IMR-90 (cell line): ENCODE results near the gene DPP6. TPM values are rescaled to one million over a fixed set of nuclear protein-coding genes. Genes with fewer than 3 reads are reported as not detected.

Experiments used
- ATAC-seq: fragments of 200-7000 bp; cut with Tn5 transposase; 2 replicates; pipeline ENCODE4 v1.9.1; 2020; ENCODE audit warnings: low read depth, mild to moderate bottlenecking, moderate library complexity
- BruUV-seq: library from RNA; stranded (reverse); fragments of 400-500 nt; replicated peaks from 2 replicates; lab custom pipeline; 2021; lab: Mats Ljungman, UMichigan
- CTCF ChIA-PET: fragments of 300-600 bp; formaldehyde crosslinking; extraction: SDS; loops from one replicate; lab custom pipeline; 2021; ENCODE audit warnings: antibody characterized with exemption; lab: Yijun Ruan, JAX
- POLR2A ChIA-PET: fragments of 300-600 bp; sonication (Branson Sonifier 250); formaldehyde crosslinking; loops from one replicate; lab custom pipeline; 2022; ENCODE audit warnings: antibody characterized with exemption; ENCODE audit not compliant: unreplicated experiment; lab: Charles Lee
- DNase-seq: peaks from one replicate; pipeline ENCODE4 v3.0.0; 2013
- H2AFZ ChIP-seq: replicated peaks from 2 replicates; pipeline ENCODE3; 2013; ENCODE audit warnings: low read length, mild to moderate bottlenecking; ENCODE audit not compliant: poor library complexity
- H2AK5ac ChIP-seq: 2 replicates; pipeline ENCODE4 v1.6.1; 2013; ENCODE audit warnings: low read depth, low read length, inconsistent platforms
- H2AK9ac ChIP-seq: replicated peaks from 2 replicates; pipeline ENCODE3; 2013; ENCODE audit warnings: mild to moderate bottlenecking, low read depth, low read length, moderate library complexity; ENCODE audit not compliant: poor library complexity
- H2BK120ac ChIP-seq: 2 replicates; pipeline ENCODE4 v1.6.1; 2013; ENCODE audit warnings: low read depth, low read length, inconsistent platforms
- H2BK15ac ChIP-seq: 3 replicates; pipeline ENCODE4 v1.6.1; 2013; ENCODE audit warnings: low read depth, low read length, inconsistent platforms
- H2BK20ac ChIP-seq: 2 replicates; pipeline ENCODE4 v1.6.1; 2013; ENCODE audit warnings: low read depth, mild to moderate bottlenecking, inconsistent platforms, low read length, moderate library complexity
- H2BK5ac ChIP-seq: 2 replicates; pipeline ENCODE4 v1.6.1; 2013; ENCODE audit warnings: mild to moderate bottlenecking, low read depth, low read length, inconsistent platforms; ENCODE audit not compliant: poor library complexity, severe bottlenecking
- H3K14ac ChIP-seq: replicated peaks from 2 replicates; pipeline ENCODE4 v1.6.1; 2013; ENCODE audit warnings: low read depth, low read length, inconsistent platforms
- H3K18ac ChIP-seq: 2 replicates; pipeline ENCODE4 v1.6.1; 2013; ENCODE audit warnings: low read depth, low read length, control low read depth
- H3K23ac ChIP-seq: 2 replicates; pipeline ENCODE4 v1.6.1; 2013; ENCODE audit warnings: low read depth, low read length, inconsistent platforms
- H3K27ac ChIP-seq: 2 replicates; pipeline ENCODE4 v1.5.1; 2013; ENCODE audit warnings: mild to moderate bottlenecking, control low read depth, low read length; ENCODE audit not compliant: insufficient read depth
- H3K27me3 ChIP-seq: 2 replicates; pipeline ENCODE4 v1.6.1; 2013; ENCODE audit warnings: low read length; ENCODE audit not compliant: control insufficient read depth, insufficient read depth
- H3K36me3 ChIP-seq: 2 replicates; pipeline ENCODE4 v1.6.1; 2013; ENCODE audit warnings: low read length, mixed read lengths; ENCODE audit not compliant: control insufficient read depth, insufficient read depth
- H3K4ac ChIP-seq: 2 replicates; pipeline ENCODE4 v1.6.1; 2013; ENCODE audit warnings: low read depth, low read length, inconsistent platforms
- H3K4me1 ChIP-seq: 2 replicates; pipeline ENCODE4 v1.6.1; 2013; ENCODE audit warnings: low read length, mixed read lengths; ENCODE audit not compliant: control insufficient read depth, insufficient read depth
- H3K4me2 ChIP-seq: 2 replicates; pipeline ENCODE4 v1.6.1; 2013; ENCODE audit warnings: low read depth, mild to moderate bottlenecking, control low read depth, low read length, moderate library complexity
- H3K4me3 ChIP-seq: 2 replicates; pipeline ENCODE4 v1.5.1; 2013; ENCODE audit warnings: low read depth, mild to moderate bottlenecking, control low read depth, low read length, moderate library complexity; ENCODE audit not compliant: insufficient read depth
- H3K56ac ChIP-seq: 2 replicates; pipeline ENCODE4 v1.6.1; 2013; ENCODE audit warnings: low read length, inconsistent platforms; ENCODE audit not compliant: insufficient read depth; ENCODE audit errors: extremely low read depth
- H3K79me1 ChIP-seq, 2 experiments: 2 replicates each; pipeline ENCODE4 v1.6.1; 2013; ENCODE audit warnings: low read length in 2 of 2, inconsistent platforms in 1 of 2, low read depth in 1 of 2
- H3K9ac ChIP-seq: 2 replicates; pipeline ENCODE4 v1.6.1; 2013; ENCODE audit warnings: low read depth, low read length, control low read depth
- H3K9me1 ChIP-seq: 2 replicates; pipeline ENCODE4 v1.6.1; 2013; ENCODE audit warnings: low read length, inconsistent platforms; ENCODE audit not compliant: insufficient read depth
- H3K9me3 ChIP-seq: 2 replicates; pipeline ENCODE4 v1.6.1; 2013; ENCODE audit warnings: low read length; ENCODE audit not compliant: control insufficient read depth, insufficient read depth
- H4K20me1 ChIP-seq: 2 replicates; pipeline ENCODE4 v1.6.1; 2013; ENCODE audit warnings: low read length, inconsistent platforms; ENCODE audit not compliant: insufficient read depth
- H4K5ac ChIP-seq: 2 replicates; pipeline ENCODE4 v1.6.1; 2013; ENCODE audit warnings: mild to moderate bottlenecking, low read depth, low read length, control low read depth
- H4K8ac ChIP-seq, 2 experiments: 2 replicates each; pipeline ENCODE4 v1.6.1; 2013; ENCODE audit warnings: low read depth in 2 of 2, low read length in 2 of 2, control low read depth in 1 of 2, inconsistent platforms in 1 of 2
- H4K91ac ChIP-seq: 2 replicates; pipeline ENCODE4 v1.6.1; 2013; ENCODE audit warnings: low read depth, low read length, inconsistent platforms; ENCODE audit not compliant: insufficient read depth
- CEBPB ChIP-seq: IDR thresholded peaks from 2 replicates; pipeline ENCODE4 v1.6.1; 2012; ENCODE audit warnings: low read depth, low read length, improper control_type of control experiment
- CTCF ChIP-seq: conservative IDR thresholded peaks from 2 replicates; pipeline ENCODE4 v1.5.1; 2012; ENCODE audit warnings: mild to moderate bottlenecking, low read depth, low read length, improper control_type of control experiment
- ELK1 ChIP-seq: fragments of 150-350 bp; IDR thresholded peaks from 2 replicates; pipeline ENCODE4 v1.6.1; 2016; ENCODE audit warnings: low read depth, mild to moderate bottlenecking, low read length, moderate library complexity, borderline replicate concordance
- MAFK ChIP-seq: IDR thresholded peaks from 2 replicates; pipeline ENCODE4 v1.6.1; 2012; ENCODE audit warnings: low read depth, low read length, improper control_type of control experiment
- MAZ ChIP-seq: IDR thresholded peaks from 2 replicates; pipeline ENCODE4 v1.6.1; 2012; ENCODE audit warnings: low read depth, mild to moderate bottlenecking, low read length, improper control_type of control experiment, moderate library complexity, borderline replicate concordance
- MXI1 ChIP-seq: IDR thresholded peaks from 2 replicates; pipeline ENCODE4 v1.6.1; 2012; ENCODE audit warnings: low read depth, mild to moderate bottlenecking, low read length, moderate library complexity, borderline replicate concordance
- NFE2L2 ChIP-seq: fragments of 150-350 bp; IDR thresholded peaks from 2 replicates; pipeline ENCODE4 v1.6.1; 2016; ENCODE audit warnings: low read depth, mild to moderate bottlenecking, low read length
- POLR2A ChIP-seq: IDR thresholded peaks from 2 replicates; pipeline ENCODE4 v1.6.1; 2012; ENCODE audit warnings: mild to moderate bottlenecking, low read depth, low read length
- RAD21 ChIP-seq: IDR thresholded peaks from 2 replicates; pipeline ENCODE4 v1.6.1; 2012; ENCODE audit warnings: low read length, improper control_type of control experiment
- RCOR1 ChIP-seq: IDR thresholded peaks from 2 replicates; pipeline ENCODE4 v1.6.1; 2012; ENCODE audit warnings: mild to moderate bottlenecking, low read length, improper control_type of control experiment; ENCODE audit not compliant: insufficient replicate concordance
- RFX5 ChIP-seq: IDR thresholded peaks from 2 replicates; pipeline ENCODE4 v1.8.0; 2012; ENCODE audit warnings: low read depth, mild to moderate bottlenecking, low read length, moderate library complexity
- SMC3 ChIP-seq: fragments of 150-350 bp; IDR thresholded peaks from 2 replicates; pipeline ENCODE4 v1.6.1; 2016; ENCODE audit warnings: low read depth, mild to moderate bottlenecking, antibody characterized with exemption, low read length, moderate library complexity
- USF2 ChIP-seq: fragments of 150-350 bp; IDR thresholded peaks from 2 replicates; pipeline ENCODE4 v1.6.1; 2017; ENCODE audit warnings: mild to moderate bottlenecking, antibody characterized with exemption, low read length, low read depth
- WGBS, 2 experiments: methylation state at CpG; one replicate each; pipeline versions ENCODE4 v1.1.5 to v1.1.7; 2013; ENCODE audit warnings: missing lambda C conversion rate in 2 of 2; ENCODE audit not compliant: insufficient read length in 1 of 2; ENCODE audit errors: extremely low coverage in 2 of 2; 5-methylcytosine and 5-hydroxymethylcytosine counted together
- dilution Hi-C: fragments of 300-500 bp; cut with HindIII; formaldehyde crosslinking; loops from one replicate; pipeline ENCODE4 v1.14.3; 2018; ENCODE audit warnings: low sequenced_read_pairs; ENCODE audit not compliant: unreplicated experiment
- in situ Hi-C: fragments of 300-500 bp; cut with MboI; formaldehyde crosslinking; loops from 3 replicates; pipeline ENCODE4 v1.14.3; 2019; ENCODE audit warnings: low sequenced_read_pairs, inconsistent platforms, mixed read lengths
- intact Hi-C: fragments of 100-400 bp; cut with micrococcal nuclease; formaldehyde crosslinking; loops from 2 replicates; pipeline ENCODE4 v1.10.0; 2022
- polyA plus RNA-seq, 3 experiments: library from polyadenylated mRNA; depleted of rRNA; stranded (reverse); fragments of >200 nt; gene quantifications; 2 replicates each; pipeline ENCODE4 v1.2.3, GENCODE V29; 2012; ENCODE audit warnings: low replicate concordance in 1 of 3
- total RNA-seq: library from RNA; depleted of rRNA; stranded (reverse); fragments of >200 nt; gene quantifications from 2 replicates; pipeline ENCODE4 v1.2.3, GENCODE V29; 2012

The DPP6 gene
- total and polyA plus RNA-seq, 2 of the 4 experiments (the other 2 are of a cell fraction), result not detected

GRCh38 chr7:154172236-154172635 lies 120.0 kb downstream of the DPP6 start:
- H4K8ac ChIP-seq, result no peak overlapping the region
- no peak overlapping the region for H2BK5ac ChIP-seq
- CTCF ChIA-PET, result no interaction called here
- ATAC-seq (no peak), DNase-seq (no peak)
- no peak overlapping the region for H2AK5ac ChIP-seq
- no peak overlapping the region for H3K4ac ChIP-seq
- dilution Hi-C loops, result no loop called here
- H3K79me1 ChIP-seq, result no peaks in the 10 kb centered on the region
- in situ Hi-C loops, result no loop called here
- peaks cover 40% of the 10 kb centered on the region for H3K9me3 ChIP-seq
- H3K4me2 ChIP-seq, result no peak overlapping the region
- H4K5ac ChIP-seq, result no peak overlapping the region
- H3K36me3 ChIP-seq, result no peaks in the 10 kb centered on the region
- H2BK120ac ChIP-seq, result no peak overlapping the region
- no peaks in the 10 kb centered on the region for H3K4me1 ChIP-seq
- POLR2A ChIA-PET, result no interaction called here
- H3K27ac ChIP-seq, result no peak overlapping the region
- BruUV-seq, result no TSS peak
- no peak for TF ChIP-seq ELK1
- TF ChIP-seq MAZ, result no peak
- TF ChIP-seq CTCF, result no peak
- TF ChIP-seq SMC3, result no peak
- TF ChIP-seq RCOR1, result no peak
- TF ChIP-seq MXI1, result no peak
- TF ChIP-seq POLR2A, result no peak
- TF ChIP-seq RAD21, result no peak
- no peak for TF ChIP-seq NFE2L2
- TF ChIP-seq RFX5, result no peak
- no peak for TF ChIP-seq CEBPB
- TF ChIP-seq USF2, result no peak
- no peak for TF ChIP-seq MAFK
- H2AFZ ChIP-seq, result no peak overlapping the region
- H3K18ac ChIP-seq, result no peak overlapping the region
- H2AK9ac ChIP-seq, result no peak overlapping the region
- no CpG with 5 or more reads among the region's 3 CpGs for WGBS, 2 experiments
- H3K27me3 ChIP-seq, result no peaks in the 10 kb centered on the region
- no peak overlapping the region for H3K14ac ChIP-seq
- no peaks in the 10 kb centered on the region for H4K20me1 ChIP-seq
- no peak overlapping the region for H3K4me3 ChIP-seq
- no peak overlapping the region for H4K91ac ChIP-seq
- H3K56ac ChIP-seq, result no peak overlapping the region
- no peak overlapping the region for H3K9ac ChIP-seq
- intact Hi-C loops, result no loop called here
- no peak overlapping the region for H3K23ac ChIP-seq
- no peak overlapping the region for H2BK20ac ChIP-seq
- H3K9me1 ChIP-seq, result no peaks in the 10 kb centered on the region
- no peak overlapping the region for H2BK15ac ChIP-seq
